Activated CD4-positive, alpha-beta T cell treated with anti-CD3 and anti-CD28 coated beads, Interleukin-2, amount 50 U/mL, for 1 hour (primary cell): Measurements from ENCODE around the gene RNPEP.
"Not testable (repeated sequence)": the region's sequence is repeated elsewhere in the genome, so short reads cannot be mapped to it uniquely, and the experiment has no call there.

ENCODE experiments used
- DNase-seq: peaks from one replicate; pipeline ENCODE4 v3.0.0-alpha.2; 2020

Gene RNPEP

GRCh38 chr1:202011994-202012393 is 29.5 kb downstream of the RNPEP start:
- DNase-seq, result no peak

GRCh38 chr1:202012544-202013478 is 30.4 kb downstream of the RNPEP start:
- no peak for DNase-seq

GRCh38 chr1:202013603-202014002 is 31.2 kb downstream of the RNPEP start:
- no peak for DNase-seq

DNA sequence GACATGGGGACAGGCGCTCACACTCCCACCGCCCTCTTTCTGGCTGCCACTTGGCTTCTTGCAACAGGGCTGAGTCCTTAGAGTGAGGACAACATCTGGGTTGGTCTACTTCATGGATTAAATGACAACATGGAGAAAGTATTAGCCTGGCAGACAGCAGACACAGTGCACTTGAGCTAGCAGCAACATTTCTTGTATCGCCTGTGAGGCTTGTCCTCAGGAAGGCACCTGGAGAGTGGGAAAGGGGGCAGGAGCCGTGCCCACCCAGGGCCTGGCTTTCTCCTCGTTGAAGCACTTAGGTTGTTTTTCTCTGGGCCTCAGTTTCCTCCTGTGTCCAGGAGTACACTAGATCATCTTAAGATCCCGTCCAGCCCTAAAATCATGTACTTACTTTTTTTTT is 31.6 kb downstream of the RNPEP start:
- DNase-seq, result no peak

GRCh38 chr1:202014915-202015661 is 32.6 kb downstream of the RNPEP start:
- no peak for DNase-seq

DNA sequence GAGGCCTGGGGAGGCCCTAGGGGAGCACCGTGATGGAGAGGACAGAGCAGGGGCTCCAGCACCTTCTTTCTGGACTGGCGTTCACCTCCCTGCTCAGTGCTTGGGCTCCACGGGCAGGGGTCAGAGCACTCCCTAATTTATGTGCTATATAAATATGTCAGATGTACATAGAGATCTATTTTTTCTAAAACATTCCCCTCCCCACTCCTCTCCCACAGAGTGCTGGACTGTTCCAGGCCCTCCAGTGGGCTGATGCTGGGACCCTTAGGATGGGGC is 33.2 kb downstream of the RNPEP start:
- DNase-seq, result no peak

GRCh38 chr1:202016022-202016810 is 33.8 kb downstream of the RNPEP start:
- no peak for DNase-seq

GRCh38 chr1:202016811-202017748 is 34.6 kb downstream of the RNPEP start:
- DNase-seq, result no peak

GRCh38 chr1:202017749-202018467 is 35.5 kb downstream of the RNPEP start:
- no peak for DNase-seq

- no peak for DNase-seq
These were observed 36.2 kb downstream of the RNPEP start for GRCh38 chr1:202018468-202019234.

DNA sequence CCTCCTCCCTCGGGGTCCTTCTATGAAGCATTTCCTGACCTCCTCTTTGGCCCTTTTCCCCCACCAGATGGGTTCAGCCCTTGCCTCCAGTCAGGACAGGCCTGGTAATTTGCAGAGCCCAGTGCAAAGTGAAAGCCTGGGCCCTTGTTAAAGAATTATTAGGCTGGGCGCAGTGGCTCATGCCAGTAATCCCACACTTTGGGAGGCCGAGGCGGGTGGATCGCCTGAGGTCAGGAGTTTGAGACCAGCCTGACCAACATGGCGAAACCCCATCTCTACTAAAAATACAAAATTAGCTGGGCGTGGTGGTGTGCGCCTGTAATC is 36.7 kb downstream of the RNPEP start:
- not testable (repeated sequence) for DNase-seq

GRCh38 chr1:202023001-202023433 is 40.6 kb downstream of the RNPEP start:
- DNase-seq, result no peak

- DNase-seq, result no peak
These were observed 46.8 kb downstream of the RNPEP start for GRCh38 chr1:202029171-202029665.

- DNase-seq, result no peak
These were observed 47.3 kb downstream of the RNPEP start for GRCh38 chr1:202029727-202030126.

DNA sequence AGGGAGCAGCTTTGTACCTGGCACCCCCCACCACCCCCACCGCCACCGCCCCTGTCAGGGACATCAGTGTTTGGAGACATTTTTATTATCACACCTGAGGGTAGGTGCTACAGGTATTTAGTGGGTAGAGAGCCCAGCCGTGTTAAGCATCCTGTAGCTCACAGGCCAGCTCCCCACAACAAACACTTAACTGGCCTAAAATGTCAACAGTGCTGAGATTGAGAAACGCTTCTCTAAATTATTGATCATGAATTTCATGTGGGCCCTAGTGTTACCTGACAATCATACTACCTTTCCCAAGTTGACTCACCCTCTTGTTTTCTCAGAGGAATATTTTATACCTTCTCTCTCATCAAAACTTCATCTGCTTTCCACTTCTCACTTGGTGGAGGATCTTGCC is 49.3 kb downstream of the RNPEP start:
- DNase-seq, result no peak

DNA sequence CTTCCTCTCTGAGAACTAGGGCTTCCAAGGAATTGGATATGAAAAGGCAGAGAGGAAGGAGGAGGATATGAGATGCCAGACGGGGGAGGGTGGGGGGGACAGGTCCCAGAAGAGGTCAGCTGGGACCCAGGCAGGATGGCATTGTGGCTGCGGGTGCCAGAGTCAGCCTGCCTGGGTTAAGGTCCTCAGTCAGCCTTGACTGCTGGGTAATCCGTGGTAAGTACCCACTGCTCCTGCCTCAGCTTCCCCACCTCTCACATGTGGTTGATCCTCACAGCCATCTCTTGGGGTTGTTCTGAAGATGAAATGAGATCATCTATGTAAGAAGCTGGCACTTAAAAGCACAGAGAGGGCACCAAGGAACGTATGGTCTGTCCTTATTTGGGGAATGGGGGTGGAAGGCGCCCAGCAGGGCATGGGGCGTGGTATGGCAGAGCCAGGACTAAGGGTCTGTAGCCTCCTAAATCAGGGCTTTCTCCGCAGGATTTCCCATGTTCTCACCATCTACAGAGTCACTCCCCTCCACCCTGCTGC is 51.8 kb downstream of the RNPEP start:
- no peak for DNase-seq

GRCh38 chr1:202034683-202035462 is 52.4 kb downstream of the RNPEP start:
- DNase-seq, result no peak

GRCh38 chr1:202036595-202037387 is 54.3 kb downstream of the RNPEP start:
- no peak for DNase-seq
